ENCODE results near the gene SPTLC3.
A peak's percentile ranks its signal among the peaks of the same experiment; 100 is the strongest.

DNA sequence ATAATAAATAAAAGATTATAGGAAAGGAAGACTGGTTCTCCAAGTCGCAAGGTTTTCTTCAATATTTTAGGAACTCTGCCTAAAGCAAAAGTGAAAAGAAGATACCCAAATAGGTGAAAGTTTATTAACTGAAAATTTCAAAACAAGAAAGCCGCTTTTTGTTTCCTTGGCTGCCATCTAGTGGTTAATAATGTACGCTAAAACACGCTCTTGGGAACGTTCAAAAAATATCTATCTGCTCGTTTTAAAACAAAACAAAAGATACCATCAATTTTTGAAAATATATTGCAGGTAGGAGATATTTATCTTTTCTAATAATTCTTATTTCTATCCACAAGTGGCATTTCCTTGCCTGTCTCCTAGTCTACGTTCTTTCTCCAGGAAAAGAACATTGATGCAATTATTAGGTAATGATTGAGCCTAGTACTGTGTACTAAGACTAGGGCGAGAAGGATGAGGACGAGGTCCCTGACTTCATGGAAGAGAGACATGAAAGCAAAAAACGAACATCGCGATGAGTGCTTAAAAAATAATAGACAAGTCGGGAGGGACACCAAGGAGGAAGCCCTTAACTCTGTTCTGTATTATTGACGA, 97.2 kb downstream of the SPTLC3 start:
- TF ChIP-seq JARID2 (CRISPR knock-in tag; IDR thresholded peaks at IDR 0.05; ENCODE audit: insufficient replicate concordance) (no peak), NBN (conservative IDR thresholded peaks at IDR 0.05) (no peak), ZNF225 (CRISPR knock-in tag; IDR thresholded peaks at IDR 0.05) (no peak), MBNL3 (CRISPR knock-in tag; conservative IDR thresholded peaks at IDR 0.05) (no peak), ZNF24 (IDR thresholded peaks at IDR 0.05) (no peak), SP5 (CRISPR knock-in tag; IDR thresholded peaks at IDR 0.05; ENCODE audit: borderline replicate concordance, low read depth) (no peak), ZFP90 (CRISPR knock-in tag; IDR thresholded peaks at IDR 0.05; ENCODE audit: borderline replicate concordance) (no peak), MAFK (conservative IDR thresholded peaks at IDR 0.05 in 1 of 2, IDR thresholded peaks at IDR 0.05 in 1 of 2; ENCODE audit: low read length in 2 of 2) (no peak), ZNF274 (CRISPR knock-in tag; IDR thresholded peaks at IDR 0.05) (no peak), CCAR2 (optimal IDR thresholded peaks at IDR 0.05; ENCODE audit: low read depth, low read length) (no peak), FOXC1 (CRISPR knock-in tag; IDR thresholded peaks at IDR 0.05; ENCODE audit: borderline replicate concordance) (no peak)
- TF ChIP-seq, protein P1, sequence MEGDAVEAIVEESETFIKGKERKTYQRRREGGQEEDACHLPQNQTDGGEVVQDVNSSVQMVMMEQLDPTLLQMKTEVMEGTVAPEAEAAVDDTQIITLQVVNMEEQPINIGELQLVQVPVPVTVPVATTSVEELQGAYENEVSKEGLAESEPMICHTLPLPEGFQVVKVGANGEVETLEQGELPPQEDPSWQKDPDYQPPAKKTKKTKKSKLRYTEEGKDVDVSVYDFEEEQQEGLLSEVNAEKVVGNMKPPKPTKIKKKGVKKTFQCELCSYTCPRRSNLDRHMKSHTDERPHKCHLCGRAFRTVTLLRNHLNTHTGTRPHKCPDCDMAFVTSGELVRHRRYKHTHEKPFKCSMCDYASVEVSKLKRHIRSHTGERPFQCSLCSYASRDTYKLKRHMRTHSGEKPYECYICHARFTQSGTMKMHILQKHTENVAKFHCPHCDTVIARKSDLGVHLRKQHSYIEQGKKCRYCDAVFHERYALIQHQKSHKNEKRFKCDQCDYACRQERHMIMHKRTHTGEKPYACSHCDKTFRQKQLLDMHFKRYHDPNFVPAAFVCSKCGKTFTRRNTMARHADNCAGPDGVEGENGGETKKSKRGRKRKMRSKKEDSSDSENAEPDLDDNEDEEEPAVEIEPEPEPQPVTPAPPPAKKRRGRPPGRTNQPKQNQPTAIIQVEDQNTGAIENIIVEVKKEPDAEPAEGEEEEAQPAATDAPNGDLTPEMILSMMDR (CRISPR knock-in tag; IDR thresholded peaks at IDR 0.05): peak; percentile 79
- TF ChIP-seq, protein P2, sequence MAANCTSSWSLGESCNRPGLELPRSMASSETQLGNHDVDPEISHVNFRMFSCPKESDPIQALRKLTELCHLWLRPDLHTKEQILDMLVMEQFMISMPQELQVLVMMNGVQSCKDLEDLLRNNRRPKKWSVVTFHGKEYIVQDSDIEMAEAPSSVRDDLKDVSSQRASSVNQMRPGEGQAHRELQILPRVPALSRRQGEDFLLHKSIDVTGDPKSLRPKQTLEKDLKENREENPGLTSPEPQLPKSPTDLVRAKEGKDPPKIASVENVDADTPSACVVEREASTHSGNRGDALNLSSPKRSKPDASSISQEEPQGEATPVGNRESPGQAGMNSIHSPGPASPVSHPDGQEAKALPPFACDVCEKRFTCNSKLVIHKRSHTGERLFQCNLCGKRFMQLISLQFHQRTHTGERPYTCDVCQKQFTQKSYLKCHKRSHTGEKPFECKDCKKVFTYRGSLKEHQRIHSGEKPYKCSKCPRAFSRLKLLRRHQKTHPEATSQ (CRISPR knock-in tag; IDR thresholded peaks at IDR 0.05; ENCODE audit: borderline replicate concordance): no peak
